Mesenchymal stem cell (in vitro differentiated cells and primary cell): ENCODE data around the gene AOX1.
"Not testable (repeated sequence)": the region's sequence is repeated elsewhere in the genome, so short reads cannot be mapped to it uniquely, and the experiment has no call there.

ENCODE experiments used
- DNase-seq: peaks from one replicate; pipeline ENCODE4 v3.0.0-alpha.2; 2013
- H2AFZ ChIP-seq: one replicate; pipeline ENCODE4 v1.6.1; 2013; ENCODE audit warnings: low read depth, mild to moderate bottlenecking, control low read depth, inconsistent platforms, low read length, moderate library complexity
- H2AK5ac ChIP-seq: 2 replicates; pipeline ENCODE4 v1.6.1; 2013; ENCODE audit warnings: low read length, moderate library complexity, mild to moderate bottlenecking, inconsistent platforms; ENCODE audit not compliant: severe bottlenecking
- H2BK120ac ChIP-seq: one replicate; pipeline ENCODE4 v1.6.1; 2013; ENCODE audit warnings: low read depth, mild to moderate bottlenecking, inconsistent platforms, low read length, moderate library complexity
- H2BK12ac ChIP-seq, 2 experiments: one replicate each; pipeline ENCODE4 v1.6.1; 2013; ENCODE audit warnings: inconsistent platforms in 2 of 2, low read length in 2 of 2, mild to moderate bottlenecking in 2 of 2, moderate library complexity in 2 of 2, control low read depth in 1 of 2
- H2BK15ac ChIP-seq: one replicate; pipeline ENCODE4 v1.6.1; 2013; ENCODE audit warnings: mild to moderate bottlenecking, low read depth, inconsistent platforms; ENCODE audit not compliant: poor library complexity, severe bottlenecking
- H2BK5ac ChIP-seq: 2 replicates; pipeline ENCODE4 v1.6.1; 2013; ENCODE audit warnings: low read depth, mild to moderate bottlenecking, low read length, control low read depth, inconsistent platforms; ENCODE audit not compliant: poor library complexity, severe bottlenecking
- H3K14ac ChIP-seq, 2 experiments: one replicate each; pipeline ENCODE4 v1.6.1; 2013; ENCODE audit warnings: inconsistent platforms in 2 of 2, low read length in 2 of 2, control low read depth in 1 of 2, mild to moderate bottlenecking in 1 of 2, moderate library complexity in 1 of 2
- H3K18ac ChIP-seq, 2 experiments: one replicate each; pipeline ENCODE4 v1.6.1; 2013; ENCODE audit warnings: inconsistent platforms in 2 of 2, low read length in 2 of 2, control low read depth in 1 of 2, low read depth in 1 of 2, mild to moderate bottlenecking in 1 of 2
- H3K23ac ChIP-seq, 2 experiments: one replicate each; pipeline ENCODE4 v1.6.1; 2013; ENCODE audit warnings: inconsistent platforms in 2 of 2, low read length in 2 of 2, mild to moderate bottlenecking in 2 of 2, moderate library complexity in 2 of 2, control low read depth in 1 of 2
- H3K27ac ChIP-seq: 2 replicates; pipeline ENCODE4 v1.5.1; 2013; ENCODE audit warnings: mild to moderate bottlenecking, moderate library complexity, low read length, control low read depth, inconsistent platforms; ENCODE audit not compliant: poor library complexity, severe bottlenecking
- H3K27me3 ChIP-seq, 2 experiments: 2 replicates each; pipeline versions ENCODE4 v1.6.1 to v1.7.0; 2013; ENCODE audit warnings: low read length in 2 of 2, mild to moderate bottlenecking in 2 of 2, moderate library complexity in 2 of 2, control low read depth in 1 of 2, inconsistent platforms in 1 of 2; ENCODE audit not compliant: control insufficient read depth in 1 of 2, insufficient read depth in 1 of 2
- H3K36me3 ChIP-seq, 2 experiments: 2 replicates each; pipeline versions ENCODE4 v1.6.1 to v1.7.0; 2013; ENCODE audit warnings: low read length in 2 of 2, control low read depth in 1 of 2, inconsistent platforms in 1 of 2, low read depth in 1 of 2, mild to moderate bottlenecking in 1 of 2; ENCODE audit not compliant: insufficient read depth in 2 of 2, control insufficient read depth in 1 of 2
- H3K4ac ChIP-seq, 2 experiments: one replicate each; pipeline ENCODE4 v1.6.1; 2013; ENCODE audit warnings: inconsistent platforms in 2 of 2, low read length in 2 of 2, mild to moderate bottlenecking in 2 of 2, moderate library complexity in 2 of 2, control low read depth in 1 of 2, low read depth in 1 of 2
- H3K4me1 ChIP-seq: 2 replicates; pipeline ENCODE4 v1.6.1; 2013; ENCODE audit warnings: low read depth, low read length, control low read depth; ENCODE audit not compliant: control insufficient read depth, insufficient read depth
- H3K4me2 ChIP-seq: 2 replicates; pipeline ENCODE4 v1.6.1; 2013; ENCODE audit warnings: low read length, mild to moderate bottlenecking, inconsistent platforms; ENCODE audit not compliant: poor library complexity, severe bottlenecking
- H3K4me3 ChIP-seq, 2 experiments: 2 replicates each; pipeline versions ENCODE4 v1.5.1 to v1.7.0; 2013; ENCODE audit warnings: low read length in 2 of 2, mild to moderate bottlenecking in 2 of 2, control low read depth in 1 of 2, low read depth in 1 of 2; ENCODE audit not compliant: insufficient read depth in 1 of 2
- H3K79me1 ChIP-seq: replicated peaks from 2 replicates; pipeline ENCODE4 v1.6.1; 2013; ENCODE audit warnings: mild to moderate bottlenecking, control low read depth, low read length, inconsistent platforms; ENCODE audit not compliant: poor library complexity, severe bottlenecking
- H3K9ac ChIP-seq: 2 replicates; pipeline ENCODE4 v1.7.0; 2013; ENCODE audit warnings: mild to moderate bottlenecking, low read length, moderate library complexity
- H3K9me3 ChIP-seq: 2 replicates; pipeline ENCODE4 v1.7.0; 2013; ENCODE audit warnings: mild to moderate bottlenecking, low read length; ENCODE audit not compliant: control insufficient read depth
- H4K8ac ChIP-seq: one replicate; pipeline ENCODE4 v1.6.1; 2013; ENCODE audit warnings: inconsistent platforms, mild to moderate bottlenecking, low read length, moderate library complexity
- H4K91ac ChIP-seq: one replicate; pipeline ENCODE4 v1.6.1; 2013; ENCODE audit warnings: mild to moderate bottlenecking, low read length, inconsistent platforms
- WGBS: methylation state at CpG from one replicate; pipeline ENCODE4 v1.1.7; 2013; ENCODE audit warnings: mixed read lengths; 5-methylcytosine and 5-hydroxymethylcytosine counted together

Gene AOX1

GRCh38 chr2:200715014-200715413 lies 129.2 kb downstream of the AOX1 start:
- WGBS, result no CpG with 5 or more reads among the region's 3 CpGs
- not testable (repeated sequence) for DNase-seq, H2BK120ac ChIP-seq, H3K9ac ChIP-seq, H3K27me3 ChIP-seq, H2AK5ac ChIP-seq, H3K4me1 ChIP-seq, H2AFZ ChIP-seq, H4K91ac ChIP-seq, H2BK12ac ChIP-seq, H3K18ac ChIP-seq, H3K9me3 ChIP-seq, H3K14ac ChIP-seq, H3K4me3 ChIP-seq, H4K8ac ChIP-seq, H3K4ac ChIP-seq, H3K36me3 ChIP-seq, H3K79me1 ChIP-seq, H3K23ac ChIP-seq, H3K4me2 ChIP-seq, H2BK15ac ChIP-seq, H2BK5ac ChIP-seq, H3K27ac ChIP-seq

- Histone ChIP-seq H3K27ac (no peak overlapping the region), H3K9me3 (peaks cover 8% of the 10 kb centered on the region), H2AK5ac (no peak overlapping the region), H3K27me3 (no peaks in the 10 kb centered on the region), H3K4me3 (no peak overlapping the region), H3K79me1 (no peaks in the 10 kb centered on the region), H3K9ac (no peak overlapping the region), H4K8ac (no peak overlapping the region), H2BK15ac (no peak overlapping the region), H3K4me1 (peaks cover 4% of the 10 kb centered on the region), H4K91ac (no peak overlapping the region), H3K23ac (no peak overlapping the region), H3K36me3 (no peaks in the 10 kb centered on the region), H2BK120ac (no peak overlapping the region), H3K4me2 (no peak overlapping the region), H2AFZ (no peak overlapping the region), H3K14ac (no peak overlapping the region), H3K18ac (no peak overlapping the region), H3K4ac (no peak overlapping the region), H2BK5ac (no peak overlapping the region), H2BK12ac (no peak overlapping the region)
- no CpG with 5 or more reads among the region's 1 CpG for WGBS
- no peak for DNase-seq
Measured at GRCh38 chr2:200716386-200716785, 130.6 kb downstream of the AOX1 start.
